Activated CD4-positive, alpha-beta T cell treated with anti-CD3 and anti-CD28 coated beads, Interleukin-2, amount 10 ng/mL, durations not matched to agents 24 days and 14 days (primary cell): Measurements from ENCODE around the gene INPP1. TPM values are rescaled to one million over a fixed set of nuclear protein-coding genes. Genes with fewer than 3 reads are reported as not detected.

ENCODE experiments used
- DNase-seq: peaks from one replicate; pipeline ENCODE4 v3.0.0; 2022
- H3K27ac Mint-ChIP-seq: one replicate; pipeline ENCODE4 v1.8.0; 2022; ENCODE audit warnings: mild to moderate bottlenecking, mixed read lengths
- H3K27me3 Mint-ChIP-seq: one replicate; pipeline ENCODE4 v1.8.0; 2022; ENCODE audit warnings: mixed read lengths
- H3K36me3 Mint-ChIP-seq: one replicate; pipeline ENCODE4 v1.8.0; 2022; ENCODE audit warnings: low read depth, mild to moderate bottlenecking, mixed read lengths
- H3K4me1 Mint-ChIP-seq: one replicate; pipeline ENCODE4 v1.8.0; 2021; ENCODE audit warnings: mixed read lengths
- H3K4me3 Mint-ChIP-seq: one replicate; pipeline ENCODE4 v1.8.0; 2022; ENCODE audit warnings: mild to moderate bottlenecking, moderate library complexity, mixed read lengths
- H3K9me3 Mint-ChIP-seq: one replicate; pipeline ENCODE4 v1.8.0; 2021; ENCODE audit warnings: mixed read lengths
- intact Hi-C: fragments of 100-400 bp; cut with micrococcal nuclease; formaldehyde crosslinking; loops from one replicate; pipeline ENCODE4 v1.15.1; 2023
- total RNA-seq: library from RNA; stranded (reverse); gene quantifications from 2 replicates; pipeline ENCODE4 v1.2.3, GENCODE V29; 2022

The INPP1 gene
- total RNA-seq, 1 donor from 2014 or later = 10.3 TPM

- intact Hi-C loops = no loop called here
- peaks cover 5% of the 10 kb centered on the region for H3K4me1 Mint-ChIP-seq
Observed at GRCh38 chr2:190387422-190387821, 44.0 kb downstream of the INPP1 start.

GRCh38 chr2:190396271-190396670 is 52.9 kb downstream of the INPP1 start:
- H3K4me1 Mint-ChIP-seq = no peaks in the 10 kb centered on the region
- intact Hi-C loops = no loop called here
- H3K27me3 Mint-ChIP-seq = peaks cover 32% of the 10 kb centered on the region
- peak; percentile 6 for DNase-seq
- H3K27ac Mint-ChIP-seq = no peak overlapping the region
- no peaks in the 10 kb centered on the region for H3K9me3 Mint-ChIP-seq
- H3K4me3 Mint-ChIP-seq = no peak overlapping the region
- no peaks in the 10 kb centered on the region for H3K36me3 Mint-ChIP-seq

More at GRCh38 chr2:190387422-190387821, 44.0 kb downstream of the INPP1 start:
- Mint-ChIP-seq H3K4me3 (no peak overlapping the region), H3K9me3 (no peaks in the 10 kb centered on the region), H3K27me3 (peaks cover 15% of the 10 kb centered on the region), H3K27ac (no peak overlapping the region), H3K36me3 (no peaks in the 10 kb centered on the region)
- no peak for DNase-seq

GRCh38 chr2:190402986-190403603 is 59.7 kb downstream of the INPP1 start:
- no peak overlapping the region for H3K4me3 Mint-ChIP-seq
- no peak overlapping the region for H3K27ac Mint-ChIP-seq
- no peaks in the 10 kb centered on the region for H3K36me3 Mint-ChIP-seq
- H3K27me3 Mint-ChIP-seq = no peaks in the 10 kb centered on the region
- no peaks in the 10 kb centered on the region for H3K9me3 Mint-ChIP-seq
- peaks cover 7% of the 10 kb centered on the region for H3K4me1 Mint-ChIP-seq
- DNase-seq = peak; percentile 20
- intact Hi-C loops = no loop called here

GRCh38 chr2:190404487-190404886 is 61.1 kb downstream of the INPP1 start:
- peaks cover 3% of the 10 kb centered on the region for H3K36me3 Mint-ChIP-seq
- H3K4me1 Mint-ChIP-seq = peaks cover 11% of the 10 kb centered on the region
- intact Hi-C loops = loop anchor here (1.0 to 2.0 kb wide), 4 partner anchors 29 to 318 kb away; partner anchors contain the start of gene HIBCH
- H3K27me3 Mint-ChIP-seq = no peaks in the 10 kb centered on the region
- no peak overlapping the region for H3K27ac Mint-ChIP-seq
- peak; percentile 60 for DNase-seq
- no peak overlapping the region for H3K4me3 Mint-ChIP-seq
- H3K9me3 Mint-ChIP-seq = no peaks in the 10 kb centered on the region

- Mint-ChIP-seq H3K9me3 (no peaks in the 10 kb centered on the region), H3K27me3 (no peaks in the 10 kb centered on the region), H3K36me3 (peaks cover 3% of the 10 kb centered on the region), H3K27ac (no peak overlapping the region), H3K4me3 (no peak overlapping the region), H3K4me1 (peaks cover 17% of the 10 kb centered on the region)
- intact Hi-C loops = loop anchor here (2.0 to 5.0 kb wide), 2 partner anchors 86 to 617 kb away; partner anchors contain the start of gene HIBCH
- DNase-seq = peak; percentile 53
Observed at GRCh38 chr2:190405070-190405469, 61.7 kb downstream of the INPP1 start.

- Mint-ChIP-seq H3K9me3 (no peaks in the 10 kb centered on the region), H3K36me3 (peaks cover 3% of the 10 kb centered on the region), H3K4me1 (peaks cover 19% of the 10 kb centered on the region), H3K27ac (no peak overlapping the region), H3K4me3 (no peak overlapping the region), H3K27me3 (no peaks in the 10 kb centered on the region)
- DNase-seq = no peak
- intact Hi-C loops = loop anchor here (2.0 to 5.0 kb wide), 2 partner anchors 87 to 616 kb away; partner anchors contain the start of gene HIBCH
Observed at GRCh38 chr2:190405995-190406394, 62.6 kb downstream of the INPP1 start.

- intact Hi-C loops = loop anchor here (5.0 kb wide), 1 partner anchor 615 kb away; no protein-coding TSS in a partner anchor
- no peaks in the 10 kb centered on the region for H3K9me3 Mint-ChIP-seq
- peaks cover 26% of the 10 kb centered on the region for H3K4me1 Mint-ChIP-seq
- peaks cover 4% of the 10 kb centered on the region for H3K36me3 Mint-ChIP-seq
- H3K27ac Mint-ChIP-seq = no peak overlapping the region
- DNase-seq = no peak
- no peak overlapping the region for H3K4me3 Mint-ChIP-seq
- H3K27me3 Mint-ChIP-seq = no peaks in the 10 kb centered on the region
Observed at GRCh38 chr2:190406805-190407204, 63.4 kb downstream of the INPP1 start.

- Mint-ChIP-seq H3K4me1 (peaks cover 30% of the 10 kb centered on the region), H3K27ac (no peak overlapping the region), H3K27me3 (no peaks in the 10 kb centered on the region), H3K36me3 (peaks cover 4% of the 10 kb centered on the region), H3K4me3 (no peak overlapping the region), H3K9me3 (no peaks in the 10 kb centered on the region)
- DNase-seq = no peak
- intact Hi-C loops = loop anchor here (5.0 kb wide), 1 partner anchor 615 kb away; no protein-coding TSS in a partner anchor
Observed at GRCh38 chr2:190407246-190407661, 63.9 kb downstream of the INPP1 start.

- H3K36me3 Mint-ChIP-seq = peaks cover 5% of the 10 kb centered on the region
- DNase-seq = peak; percentile 88
- peak within 1 kb of the TSS; percentile 87 for H3K4me3 Mint-ChIP-seq
- H3K27me3 Mint-ChIP-seq = no peaks in the 10 kb centered on the region
- peak within 1 kb of the TSS; percentile 94 for H3K27ac Mint-ChIP-seq
- no peaks in the 10 kb centered on the region for H3K9me3 Mint-ChIP-seq
- H3K4me1 Mint-ChIP-seq = peaks cover 33% of the 10 kb centered on the region
- intact Hi-C loops = loop anchor here (1.0 to 5.0 kb wide), 6 partner anchors 25 to 614 kb away; partner anchors contain the start of genes GLS, NAB1 and NEMP2
Observed at GRCh38 chr2:190407662-190408537, 64.5 kb downstream of the INPP1 start, which contains the start of gene MFSD6. Gene MFSD6, plus strand, starts transcription at chr2:190408355. Its CDS starts 27,675 bp downstream, at chr2:190436030.

- Mint-ChIP-seq H3K4me1 (peaks cover 41% of the 10 kb centered on the region), H3K27me3 (no peaks in the 10 kb centered on the region), H3K27ac (peak overlapping the region; percentile 94), H3K9me3 (no peaks in the 10 kb centered on the region), H3K4me3 (peak overlapping the region; percentile 87), H3K36me3 (peaks cover 10% of the 10 kb centered on the region)
- peak; percentile 91 for DNase-seq
- intact Hi-C loops = loop anchor here (1.0 to 5.0 kb wide), 6 partner anchors 26 to 614 kb away; partner anchors contain the start of genes GLS, NAB1 and NEMP2
Observed at GRCh38 chr2:190408538-190409271, 65.3 kb downstream of the INPP1 start.

GRCh38 chr2:190409616-190410015 is 66.2 kb downstream of the INPP1 start:
- Mint-ChIP-seq H3K4me3 (peak overlapping the region; percentile 87), H3K4me1 (peaks cover 42% of the 10 kb centered on the region), H3K27me3 (no peaks in the 10 kb centered on the region), H3K9me3 (no peaks in the 10 kb centered on the region), H3K36me3 (peaks cover 10% of the 10 kb centered on the region), H3K27ac (peak overlapping the region; percentile 94)
- intact Hi-C loops = loop anchor here (2.0 to 5.0 kb wide), 4 partner anchors 27 to 613 kb away; partner anchors contain the start of genes GLS and NAB1
- peak; percentile 61 for DNase-seq

- H3K4me3 Mint-ChIP-seq = peak overlapping the region; percentile 87
- H3K36me3 Mint-ChIP-seq = peaks cover 10% of the 10 kb centered on the region
- H3K4me1 Mint-ChIP-seq = peaks cover 43% of the 10 kb centered on the region
- H3K27ac Mint-ChIP-seq = peak overlapping the region; percentile 94
- DNase-seq = peak; percentile 46
- intact Hi-C loops = no loop called here
- no peaks in the 10 kb centered on the region for H3K9me3 Mint-ChIP-seq
- no peaks in the 10 kb centered on the region for H3K27me3 Mint-ChIP-seq
Observed at GRCh38 chr2:190410166-190410565, 66.8 kb downstream of the INPP1 start.

GRCh38 chr2:190412966-190413365 is 69.6 kb downstream of the INPP1 start:
- H3K4me1 Mint-ChIP-seq = peaks cover 44% of the 10 kb centered on the region
- H3K9me3 Mint-ChIP-seq = no peaks in the 10 kb centered on the region
- H3K27ac Mint-ChIP-seq = no peak overlapping the region
- no peak overlapping the region for H3K4me3 Mint-ChIP-seq
- peak; percentile 36 for DNase-seq
- no peaks in the 10 kb centered on the region for H3K27me3 Mint-ChIP-seq
- peaks cover 19% of the 10 kb centered on the region for H3K36me3 Mint-ChIP-seq
- intact Hi-C loops = no loop called here
